HepG2 (cell line): ENCODE measurements around the gene PPP4R4. TPM values are rescaled to one million over a fixed set of nuclear protein-coding genes. Genes with fewer than 3 reads are reported as not detected.

Experiments
- EHMT2 ChIP-seq: fragments of 200-600 bp; sonication (generic); IDR thresholded peaks from 2 replicates; pipeline ENCODE4 v1.7.0; 2017; ENCODE audit warnings: antibody characterized with exemption, low read depth, low read length, borderline replicate concordance
- FOXP4 ChIP-seq: sonication (generic); formaldehyde crosslinking; IDR thresholded peaks from 2 replicates; pipeline ENCODE4 v1.4.0; 2020; ENCODE audit warnings: missing genetic modification reagents
- IKZF4 ChIP-seq: sonication (generic); formaldehyde crosslinking; IDR thresholded peaks from 2 replicates; pipeline ENCODE4 v1.5.1; 2020; ENCODE audit warnings: borderline replicate concordance, mild to moderate bottlenecking, low read depth, missing genetic modification reagents; ENCODE audit errors: not compliant biosample characterization
- MEIS1 ChIP-seq: sonication (generic); formaldehyde crosslinking; IDR thresholded peaks from 2 replicates; pipeline ENCODE4 v1.9.0; 2021; ENCODE audit warnings: mild to moderate bottlenecking, missing genetic modification reagents, moderate library complexity, borderline replicate concordance
- MLX ChIP-seq: IDR thresholded peaks from 2 replicates; pipeline ENCODE4 v1.6.1; 2016
- PHF5A ChIP-seq: IDR thresholded peaks from one replicate; pipeline ENCODE4 v1.6.1; 2018; ENCODE audit warnings: low read depth, missing genetic modification reagents; ENCODE audit not compliant: unreplicated experiment
- TBX3 ChIP-seq: fragments of 450-650 bp; IDR thresholded peaks from 2 replicates; pipeline ENCODE4 v1.6.1; 2017; ENCODE audit warnings: antibody characterized with exemption, mild to moderate bottlenecking, inconsistent platforms, borderline replicate concordance
- ZBTB33 ChIP-seq: sonication (generic); formaldehyde crosslinking; IDR thresholded peaks from 2 replicates; pipeline ENCODE4 v1.4.0; 2020; ENCODE audit warnings: missing genetic modification reagents
- ZNF317 ChIP-seq: sonication (generic); formaldehyde crosslinking; IDR thresholded peaks from 2 replicates; pipeline ENCODE4 v1.5.0; 2020; ENCODE audit warnings: mild to moderate bottlenecking, missing genetic modification reagents
- ZNF350 ChIP-seq: sonication (generic); formaldehyde crosslinking; IDR thresholded peaks from 2 replicates; pipeline ENCODE4 v1.4.0; 2020; ENCODE audit warnings: mild to moderate bottlenecking, low read depth, missing genetic modification reagents, borderline replicate concordance
- ZNF446 ChIP-seq: sonication (generic); formaldehyde crosslinking; IDR thresholded peaks from 2 replicates; pipeline ENCODE4 v1.5.0; 2020; ENCODE audit warnings: mild to moderate bottlenecking, missing genetic modification reagents
- ZNF605 ChIP-seq: sonication (generic); formaldehyde crosslinking; IDR thresholded peaks from 2 replicates; pipeline ENCODE4 v1.8.0; 2022; ENCODE audit warnings: mild to moderate bottlenecking, missing genetic modification reagents
- ZNF75D ChIP-seq: sonication (generic); formaldehyde crosslinking; IDR thresholded peaks from 2 replicates; pipeline ENCODE4 v1.8.1; 2023; ENCODE audit warnings: missing genetic modification reagents, mild to moderate bottlenecking, borderline replicate concordance
- ZNF776 ChIP-seq: sonication (generic); formaldehyde crosslinking; IDR thresholded peaks from 2 replicates; pipeline ENCODE4 v1.4.0; 2020; ENCODE audit warnings: mild to moderate bottlenecking, missing genetic modification reagents
- polyA plus RNA-seq, 8 experiments: library from polyadenylated mRNA; depleted of rRNA in 3 of 8; stranded (reverse) in 7 of 8; unstranded in 1 of 8; fragments of >200 nt; fragmentation: Illumina TruSeq in 4 of 8; extraction: Trizol in 4 of 8; gene quantifications; 2 replicates each; pipeline versions ENCODE4 v1.2.1 to v1.2.3, GENCODE V29; 2011 to 2016; ENCODE audit warnings: low read depth in 4 of 8, missing spikeins in 1 of 8, mixed read lengths in 1 of 8; ENCODE audit not compliant: insufficient read depth in 1 of 8
- total RNA-seq, 5 experiments: library from RNA; depleted of rRNA; stranded (reverse); fragments of >200 nt; fragmentation: Illumina TruSeq; extraction: Trizol; gene quantifications; 2 replicates each; pipeline ENCODE4 v1.2.3, GENCODE V29; 2016; ENCODE audit warnings: low read depth in 1 of 5
- TF ChIP-seq, protein P1 (sequence below): sonication (generic); formaldehyde crosslinking; IDR thresholded peaks from 2 replicates; pipeline ENCODE4 v1.8.1; 2023; ENCODE audit warnings: mild to moderate bottlenecking, inconsistent platforms, moderate library complexity, missing genetic modification reagents, borderline replicate concordance
- TF ChIP-seq, protein P2 (sequence below): sonication (generic); formaldehyde crosslinking; IDR thresholded peaks from 2 replicates; pipeline ENCODE4 v1.4.0; 2020; ENCODE audit warnings: missing genetic modification reagents
- TF ChIP-seq, protein P3 (sequence below): sonication (generic); formaldehyde crosslinking; IDR thresholded peaks from 2 replicates; pipeline ENCODE4 v1.8.0; 2023; ENCODE audit warnings: mild to moderate bottlenecking, missing genetic modification reagents
- TF ChIP-seq, protein P4 (sequence below): sonication (generic); formaldehyde crosslinking; IDR thresholded peaks from 2 replicates; pipeline ENCODE4 v1.4.0; 2020; ENCODE audit warnings: missing genetic modification reagents

Gene PPP4R4
- total and polyA plus RNA-seq, 2 of the 13 experiments (the other 11 are each of a cell fraction or from before 2014, with no cell fraction given), result 9.5 to 19.8 TPM

GRCh38 chr14:94292872-94293577, 118.9 kb downstream of the PPP4R4 start, which contains the start of gene SERPINA10 (continued):
- TF ChIP-seq TBX3 (no peak), ZBTB33 (CRISPR knock-in tag) (no peak), ZNF446 (CRISPR knock-in tag) (no peak), FOXP4 (CRISPR knock-in tag) (peak; percentile 53; the same call in 1 of the 2 replicates), PHF5A (CRISPR knock-in tag) (no peak), ZNF317 (peak; percentile 53; the same call in 1 of the 2 replicates), ZNF776 (CRISPR knock-in tag) (no peak), ZNF75D (CRISPR knock-in tag) (no peak), MEIS1 (CRISPR knock-in tag) (peak; percentile 24; the same call in 1 of the 2 replicates), IKZF4 (no peak), EHMT2 (no peak; the same call in 1 of the 2 replicates), ZNF350 (peak; percentile 83; the same call in 1 of the 2 replicates), ZNF605 (CRISPR knock-in tag) (peak; percentile 82), MLX (CRISPR knock-in tag) (peak; percentile 75)
- TF ChIP-seq, protein P1, sequence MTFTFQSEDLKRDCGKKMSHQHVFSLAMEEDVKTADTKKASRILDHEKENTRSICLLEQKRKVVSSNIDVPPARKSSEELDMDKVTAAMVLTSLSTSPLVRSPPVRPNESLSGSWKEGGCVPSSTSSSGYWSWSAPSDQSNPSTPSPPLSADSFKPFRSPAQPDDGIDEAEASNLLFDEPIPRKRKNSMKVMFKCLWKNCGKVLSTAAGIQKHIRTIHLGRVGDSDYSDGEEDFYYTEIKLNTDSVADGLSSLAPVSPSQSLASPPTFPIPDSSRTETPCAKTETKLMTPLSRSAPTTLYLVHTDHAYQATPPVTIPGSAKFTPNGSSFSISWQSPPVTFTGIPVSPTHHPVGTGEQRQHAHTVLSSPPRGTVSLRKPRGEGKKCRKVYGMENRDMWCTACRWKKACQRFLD (CRISPR knock-in tag), result no peak
- TF ChIP-seq, protein P2, sequence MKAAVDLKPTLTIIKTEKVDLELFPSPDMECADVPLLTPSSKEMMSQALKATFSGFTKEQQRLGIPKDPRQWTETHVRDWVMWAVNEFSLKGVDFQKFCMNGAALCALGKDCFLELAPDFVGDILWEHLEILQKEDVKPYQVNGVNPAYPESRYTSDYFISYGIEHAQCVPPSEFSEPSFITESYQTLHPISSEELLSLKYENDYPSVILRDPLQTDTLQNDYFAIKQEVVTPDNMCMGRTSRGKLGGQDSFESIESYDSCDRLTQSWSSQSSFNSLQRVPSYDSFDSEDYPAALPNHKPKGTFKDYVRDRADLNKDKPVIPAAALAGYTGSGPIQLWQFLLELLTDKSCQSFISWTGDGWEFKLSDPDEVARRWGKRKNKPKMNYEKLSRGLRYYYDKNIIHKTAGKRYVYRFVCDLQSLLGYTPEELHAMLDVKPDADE (CRISPR knock-in tag), result no peak
- TF ChIP-seq, protein P3, sequence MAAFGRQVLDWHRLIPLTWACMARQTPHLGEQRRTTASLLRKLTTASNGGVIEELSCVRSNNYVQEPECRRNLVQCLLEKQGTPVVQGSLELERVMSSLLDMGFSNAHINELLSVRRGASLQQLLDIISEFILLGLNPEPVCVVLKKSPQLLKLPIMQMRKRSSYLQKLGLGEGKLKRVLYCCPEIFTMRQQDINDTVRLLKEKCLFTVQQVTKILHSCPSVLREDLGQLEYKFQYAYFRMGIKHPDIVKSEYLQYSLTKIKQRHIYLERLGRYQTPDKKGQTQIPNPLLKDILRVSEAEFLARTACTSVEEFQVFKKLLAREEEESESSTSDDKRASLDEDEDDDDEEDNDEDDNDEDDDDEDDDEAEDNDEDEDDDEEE, result no peak
- TF ChIP-seq, protein P4, sequence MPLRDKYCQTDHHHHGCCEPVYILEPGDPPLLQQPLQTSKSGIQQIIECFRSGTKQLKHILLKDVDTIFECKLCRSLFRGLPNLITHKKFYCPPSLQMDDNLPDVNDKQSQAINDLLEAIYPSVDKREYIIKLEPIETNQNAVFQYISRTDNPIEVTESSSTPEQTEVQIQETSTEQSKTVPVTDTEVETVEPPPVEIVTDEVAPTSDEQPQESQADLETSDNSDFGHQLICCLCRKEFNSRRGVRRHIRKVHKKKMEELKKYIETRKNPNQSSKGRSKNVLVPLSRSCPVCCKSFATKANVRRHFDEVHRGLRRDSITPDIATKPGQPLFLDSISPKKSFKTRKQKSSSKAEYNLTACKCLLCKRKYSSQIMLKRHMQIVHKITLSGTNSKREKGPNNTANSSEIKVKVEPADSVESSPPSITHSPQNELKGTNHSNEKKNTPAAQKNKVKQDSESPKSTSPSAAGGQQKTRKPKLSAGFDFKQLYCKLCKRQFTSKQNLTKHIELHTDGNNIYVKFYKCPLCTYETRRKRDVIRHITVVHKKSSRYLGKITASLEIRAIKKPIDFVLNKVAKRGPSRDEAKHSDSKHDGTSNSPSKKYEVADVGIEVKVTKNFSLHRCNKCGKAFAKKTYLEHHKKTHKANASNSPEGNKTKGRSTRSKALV, result no peak
